HL-60 (cell line): ENCODE data around the gene RHBDL3.

Experiments
- POLR2AphosphoS5 ChIP-seq: IDR thresholded peaks from 2 replicates; pipeline ENCODE4 v1.6.1; 2012; ENCODE audit warnings: low read depth
- TF ChIP-seq, protein P1 (sequence below): IDR thresholded peaks from one replicate; pipeline ENCODE4 v1.5.1; 2011; ENCODE audit warnings: low read length, control low read depth, inconsistent platforms; ENCODE audit not compliant: insufficient read depth
- TF ChIP-seq, protein P2 (sequence below): IDR thresholded peaks from 2 replicates; pipeline ENCODE4 v1.6.1; 2012; ENCODE audit warnings: low read depth; ENCODE audit not compliant: insufficient replicate concordance

DNA sequence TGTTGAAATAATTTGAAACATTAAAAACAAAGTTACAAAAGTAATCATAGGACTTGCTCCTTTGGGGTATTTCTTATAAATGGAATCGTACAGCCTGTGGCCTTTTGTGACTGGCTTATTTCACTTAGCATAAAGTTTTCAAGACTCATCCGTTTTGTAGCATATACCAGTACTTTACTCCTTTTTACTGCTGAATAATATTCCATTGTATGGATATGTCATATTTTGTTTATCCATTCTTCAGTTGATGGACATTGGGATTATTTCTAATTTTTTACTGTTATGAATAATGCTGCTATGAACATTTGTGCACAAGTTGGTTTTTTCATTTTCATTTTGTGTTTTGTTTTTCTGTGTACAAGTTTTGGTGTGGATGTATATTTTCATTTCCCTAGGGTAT, 30.0 kb upstream of the RHBDL3 start:
- TF ChIP-seq, protein P1, sequence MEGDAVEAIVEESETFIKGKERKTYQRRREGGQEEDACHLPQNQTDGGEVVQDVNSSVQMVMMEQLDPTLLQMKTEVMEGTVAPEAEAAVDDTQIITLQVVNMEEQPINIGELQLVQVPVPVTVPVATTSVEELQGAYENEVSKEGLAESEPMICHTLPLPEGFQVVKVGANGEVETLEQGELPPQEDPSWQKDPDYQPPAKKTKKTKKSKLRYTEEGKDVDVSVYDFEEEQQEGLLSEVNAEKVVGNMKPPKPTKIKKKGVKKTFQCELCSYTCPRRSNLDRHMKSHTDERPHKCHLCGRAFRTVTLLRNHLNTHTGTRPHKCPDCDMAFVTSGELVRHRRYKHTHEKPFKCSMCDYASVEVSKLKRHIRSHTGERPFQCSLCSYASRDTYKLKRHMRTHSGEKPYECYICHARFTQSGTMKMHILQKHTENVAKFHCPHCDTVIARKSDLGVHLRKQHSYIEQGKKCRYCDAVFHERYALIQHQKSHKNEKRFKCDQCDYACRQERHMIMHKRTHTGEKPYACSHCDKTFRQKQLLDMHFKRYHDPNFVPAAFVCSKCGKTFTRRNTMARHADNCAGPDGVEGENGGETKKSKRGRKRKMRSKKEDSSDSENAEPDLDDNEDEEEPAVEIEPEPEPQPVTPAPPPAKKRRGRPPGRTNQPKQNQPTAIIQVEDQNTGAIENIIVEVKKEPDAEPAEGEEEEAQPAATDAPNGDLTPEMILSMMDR: no peak
- no peak for TF ChIP-seq POLR2AphosphoS5
- TF ChIP-seq, protein P2, sequence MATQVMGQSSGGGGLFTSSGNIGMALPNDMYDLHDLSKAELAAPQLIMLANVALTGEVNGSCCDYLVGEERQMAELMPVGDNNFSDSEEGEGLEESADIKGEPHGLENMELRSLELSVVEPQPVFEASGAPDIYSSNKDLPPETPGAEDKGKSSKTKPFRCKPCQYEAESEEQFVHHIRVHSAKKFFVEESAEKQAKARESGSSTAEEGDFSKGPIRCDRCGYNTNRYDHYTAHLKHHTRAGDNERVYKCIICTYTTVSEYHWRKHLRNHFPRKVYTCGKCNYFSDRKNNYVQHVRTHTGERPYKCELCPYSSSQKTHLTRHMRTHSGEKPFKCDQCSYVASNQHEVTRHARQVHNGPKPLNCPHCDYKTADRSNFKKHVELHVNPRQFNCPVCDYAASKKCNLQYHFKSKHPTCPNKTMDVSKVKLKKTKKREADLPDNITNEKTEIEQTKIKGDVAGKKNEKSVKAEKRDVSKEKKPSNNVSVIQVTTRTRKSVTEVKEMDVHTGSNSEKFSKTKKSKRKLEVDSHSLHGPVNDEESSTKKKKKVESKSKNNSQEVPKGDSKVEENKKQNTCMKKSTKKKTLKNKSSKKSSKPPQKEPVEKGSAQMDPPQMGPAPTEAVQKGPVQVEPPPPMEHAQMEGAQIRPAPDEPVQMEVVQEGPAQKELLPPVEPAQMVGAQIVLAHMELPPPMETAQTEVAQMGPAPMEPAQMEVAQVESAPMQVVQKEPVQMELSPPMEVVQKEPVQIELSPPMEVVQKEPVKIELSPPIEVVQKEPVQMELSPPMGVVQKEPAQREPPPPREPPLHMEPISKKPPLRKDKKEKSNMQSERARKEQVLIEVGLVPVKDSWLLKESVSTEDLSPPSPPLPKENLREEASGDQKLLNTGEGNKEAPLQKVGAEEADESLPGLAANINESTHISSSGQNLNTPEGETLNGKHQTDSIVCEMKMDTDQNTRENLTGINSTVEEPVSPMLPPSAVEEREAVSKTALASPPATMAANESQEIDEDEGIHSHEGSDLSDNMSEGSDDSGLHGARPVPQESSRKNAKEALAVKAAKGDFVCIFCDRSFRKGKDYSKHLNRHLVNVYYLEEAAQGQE: no peak
